ENCODE results near the gene ILF2. TPM values are rescaled to one million over a fixed set of nuclear protein-coding genes. Genes with fewer than 3 reads are reported as not detected.

The ILF2 gene
- polyA plus RNA-seq, 1 of the 3 experiments (the other 2 are of a cell fraction) = 189 TPM

- TF ChIP-seq JUND (IDR thresholded peaks at IDR 0.05) (no peak), YY1 (IDR thresholded peaks at IDR 0.05; ENCODE audit: low read depth) (no peak)
These were observed 34.7 kb upstream of the ILF2 start (continued) for GRCh38 chr1:153705484-153705883.

- H2AFZ ChIP-seq (ENCODE audit: low read depth) = no peak overlapping the region
- WGBS (ENCODE audit: low lambda C conversion rate) = 92% methylated on average over 6 of the region's 6 CpGs
- H3K9me2 ChIP-seq = no peaks in the 10 kb centered on the region
- no peak overlapping the region for H3K27ac ChIP-seq (ENCODE audit: low read depth in 2 of 2, low read length in 1 of 2)
- TF ChIP-seq RCOR1 (IDR thresholded peaks at IDR 0.05; ENCODE audit: low read length) = no peak
- TF ChIP-seq POLR2AphosphoS5 (IDR thresholded peaks at IDR 0.05; ENCODE audit: low read depth, low read length) = no peak
- no peak for TF ChIP-seq SMC3 (IDR thresholded peaks at IDR 0.05; ENCODE audit: low read depth, low read length)
- no peak for TF ChIP-seq TAF1 (IDR thresholded peaks at IDR 0.05; ENCODE audit: borderline replicate concordance, low read depth, low read length)
- no peak for TF ChIP-seq EP300 (IDR thresholded peaks at IDR 0.05; ENCODE audit: borderline replicate concordance in 1 of 2, low read depth in 1 of 2, low read length in 1 of 2)
- TF ChIP-seq RFX5 (IDR thresholded peaks at IDR 0.05; ENCODE audit: low read length) = no peak
- no peak for TF ChIP-seq REST (IDR thresholded peaks at IDR 0.05; ENCODE audit: low read depth, low read length)
- TF ChIP-seq FOXM1 (IDR thresholded peaks at IDR 0.05; ENCODE audit: low read depth) = no peak
- no peak for TF ChIP-seq NFIC (IDR thresholded peaks at IDR 0.05; ENCODE audit: borderline replicate concordance)
- H3K79me2 ChIP-seq (ENCODE audit: insufficient read depth) = no peaks in the 10 kb centered on the region
- H3K36me3 ChIP-seq (replicated peaks in 1 of 2; ENCODE audit: control insufficient read depth in 1 of 2, insufficient read depth in 2 of 2, low read length in 1 of 2) = no peaks in the 10 kb centered on the region
- no peak overlapping the region for H3K9ac ChIP-seq
- no peak overlapping the region for H3K4me3 ChIP-seq (ENCODE audit: low read depth in 2 of 2, low read length in 1 of 2)
- H3F3A ChIP-seq (replicated peaks; ENCODE audit: insufficient read depth) = peaks cover 3% of the 10 kb centered on the region
- ChIA-PET CTCF (interaction anchor here (3.2 kb wide), 1 partner anchor 22 kb away, joined by 13 read pairs; the partner anchor contains the start of gene NPR1), POLR2A (no interaction called here)
- H3K4me2 ChIP-seq = no peak overlapping the region
- H3K9me3 ChIP-seq = no peaks in the 10 kb centered on the region
- no peaks in the 10 kb centered on the region for H3K27me3 ChIP-seq (ENCODE audit: insufficient read depth)
- DNase-seq = no peak
- H3K4me1 ChIP-seq (ENCODE audit: control insufficient read depth in 1 of 2, insufficient read depth in 2 of 2, low read depth in 1 of 2, low read length in 1 of 2) = peaks cover 0 to 16% of the 10 kb centered on the region in 2 experiments; a peak in 1 of 4 replicates
- no peaks in the 10 kb centered on the region for H4K20me1 ChIP-seq (ENCODE audit: insufficient read depth)
These were observed 29.0 kb upstream of the ILF2 start for GRCh38 chr1:153699768-153700167.

DNA sequence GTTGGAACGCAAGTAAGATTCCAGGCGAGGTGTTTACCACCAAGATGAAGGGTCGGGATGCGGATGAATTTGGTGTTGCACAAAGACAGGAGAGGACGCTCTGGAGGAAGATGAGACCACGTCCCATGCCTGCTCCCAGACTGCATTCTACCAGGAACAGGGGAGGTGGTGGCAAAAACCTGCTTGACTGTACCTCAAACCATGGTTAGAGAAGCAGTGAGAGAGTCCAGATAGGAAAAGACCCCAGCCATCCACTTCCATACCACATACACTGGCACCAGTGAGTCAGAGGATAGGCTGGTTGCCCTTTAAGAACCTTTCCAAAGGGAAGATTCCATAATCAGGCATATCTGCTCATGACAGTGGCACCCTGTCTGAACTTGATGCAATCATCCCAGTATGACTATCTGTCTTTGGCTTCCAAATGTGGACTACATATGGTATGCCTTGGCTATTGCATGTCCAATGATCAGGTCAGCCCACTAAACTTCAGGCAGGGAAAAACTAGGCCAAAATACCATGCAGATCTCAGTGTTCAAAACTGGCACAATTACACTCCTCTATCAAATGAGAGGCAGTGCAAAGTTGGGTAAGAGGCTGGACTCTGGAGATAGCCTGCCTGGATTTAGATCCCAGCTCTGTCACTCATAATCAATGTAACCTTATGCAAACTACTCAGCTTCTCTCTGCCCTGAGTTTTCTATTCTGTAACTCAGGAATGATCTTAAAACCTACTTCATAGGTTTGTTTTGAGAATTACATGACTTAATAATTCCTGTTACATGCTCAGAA, 28.3 kb upstream of the ILF2 start:
- peak; percentile 16 for DNase-seq
- H3K79me2 ChIP-seq (ENCODE audit: insufficient read depth) = no peaks in the 10 kb centered on the region
- no peak overlapping the region for H3K4me2 ChIP-seq
- H3K4me1 ChIP-seq (ENCODE audit: control insufficient read depth in 1 of 2, insufficient read depth in 2 of 2, low read depth in 1 of 2, low read length in 1 of 2) = peaks cover 0 to 16% of the 10 kb centered on the region in 2 experiments; a peak in 1 of 4 replicates
- no peaks in the 10 kb centered on the region for H3K27me3 ChIP-seq (ENCODE audit: insufficient read depth)
- H3K4me3 ChIP-seq (ENCODE audit: low read depth in 2 of 2, low read length in 1 of 2) = no peak overlapping the region
- H4K20me1 ChIP-seq (ENCODE audit: insufficient read depth) = no peaks in the 10 kb centered on the region
- peaks cover 3% of the 10 kb centered on the region for H3F3A ChIP-seq (replicated peaks; ENCODE audit: insufficient read depth)
- no peak overlapping the region for H3K27ac ChIP-seq (ENCODE audit: low read depth in 2 of 2, low read length in 1 of 2)
- no peaks in the 10 kb centered on the region for H3K36me3 ChIP-seq (replicated peaks in 1 of 2; ENCODE audit: control insufficient read depth in 1 of 2, insufficient read depth in 2 of 2, low read length in 1 of 2)
- ChIA-PET CTCF (interaction anchor here (1.7 to 3.2 kb wide), 2 partner anchors 21 to 50 kb away, joined by 7 to 13 read pairs; partner anchors contain the start of gene NPR1), POLR2A (no interaction called here)
- no peaks in the 10 kb centered on the region for H3K9me2 ChIP-seq
- TF ChIP-seq FOXJ3 (CRISPR knock-in tag; IDR thresholded peaks at IDR 0.05) = no peak
- TF ChIP-seq TAF1 (IDR thresholded peaks at IDR 0.05; ENCODE audit: borderline replicate concordance, low read depth, low read length) = no peak
- TF ChIP-seq IRF3 (IDR thresholded peaks at IDR 0.05; ENCODE audit: low read depth, low read length) = no peak
- TF ChIP-seq MEF2A (IDR thresholded peaks at IDR 0.05; ENCODE audit: borderline replicate concordance, low read depth) = no peak
- TF ChIP-seq, protein P1, sequence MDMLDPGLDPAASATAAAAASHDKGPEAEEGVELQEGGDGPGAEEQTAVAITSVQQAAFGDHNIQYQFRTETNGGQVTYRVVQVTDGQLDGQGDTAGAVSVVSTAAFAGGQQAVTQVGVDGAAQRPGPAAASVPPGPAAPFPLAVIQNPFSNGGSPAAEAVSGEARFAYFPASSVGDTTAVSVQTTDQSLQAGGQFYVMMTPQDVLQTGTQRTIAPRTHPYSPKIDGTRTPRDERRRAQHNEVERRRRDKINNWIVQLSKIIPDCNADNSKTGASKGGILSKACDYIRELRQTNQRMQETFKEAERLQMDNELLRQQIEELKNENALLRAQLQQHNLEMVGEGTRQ (IDR thresholded peaks at IDR 0.05; ENCODE audit: borderline replicate concordance, low read depth, low read length) = no peak
- no peak for TF ChIP-seq EZH2phosphoT487 (IDR thresholded peaks at IDR 0.05; ENCODE audit: borderline replicate concordance, low read depth)
- peak overlapping the region; percentile 74; the same call in 1 of the 2 replicates for H2AFZ ChIP-seq (ENCODE audit: low read depth)
- no peaks in the 10 kb centered on the region for H3K9me3 ChIP-seq
- H3K9ac ChIP-seq = no peak overlapping the region
- 81% methylated on average over 6 of the region's 6 CpGs for WGBS (ENCODE audit: low lambda C conversion rate)

Measured in SK-N-SH (cell line).